B cell (primary cell): ENCODE measurements around the gene CARS2. TPM values are rescaled to one million over a fixed set of nuclear protein-coding genes. Genes with fewer than 3 reads are reported as not detected.

ENCODE experiments used
- ATAC-seq: fragments of 200-7000 bp; cut with Tn5 transposase; one replicate; pipeline ENCODE4 v1.10.0; 2021; ENCODE audit warnings: low read depth, mild to moderate bottlenecking, moderate number of reproducible peaks, moderate library complexity
- CTCF ChIA-PET: fragments of 350-600 bp; sonication (Branson Sonifier 250); formaldehyde crosslinking; loops from one replicate; lab custom pipeline; 2021; ENCODE audit warnings: antibody characterized with exemption, inconsistent platforms; lab: Charles Lee
- POLR2A ChIA-PET: fragments of 350-600 bp; sonication (Branson Sonifier 250); formaldehyde crosslinking; loops from one replicate; lab custom pipeline; 2021; ENCODE audit warnings: antibody characterized with exemption; lab: Charles Lee
- DNase-seq: peaks from one replicate; pipeline ENCODE4 v3.0.0; 2013
- H2AFZ ChIP-seq: 2 replicates; pipeline ENCODE4 v1.6.1; 2012; ENCODE audit warnings: mild to moderate bottlenecking, low read depth, low read length; ENCODE audit not compliant: insufficient read depth, poor library complexity, severe bottlenecking
- H3K27ac ChIP-seq, 2 donors: 1 replicate in 1 of 2; 2 replicates in 1 of 2; pipeline ENCODE4 v1.5.1; 2012 to 2013; ENCODE audit warnings: low read length in 2 of 2, mild to moderate bottlenecking in 2 of 2, moderate library complexity in 1 of 2
- H3K27me3 ChIP-seq, 4 experiments: fragments of 200-600 bp in 1 of 4; sonication (generic) in 1 of 4; replicated peaks in 1 of 4; 1 replicate in 2 of 4; 2 replicates in 2 of 4; pipeline versions ENCODE4 v1.6.1 to v1.7.0; 2013 to 2016; ENCODE audit warnings: low read length in 3 of 4, mild to moderate bottlenecking in 2 of 4, mixed read lengths in 1 of 4, moderate library complexity in 1 of 4; ENCODE audit not compliant: insufficient read depth in 4 of 4, control insufficient read depth in 3 of 4; ENCODE audit errors: control extremely low read depth in 1 of 4
- H3K36me3 ChIP-seq, 2 experiments: replicated peaks in 1 of 2; 1 replicate in 1 of 2; 2 replicates in 1 of 2; pipeline versions ENCODE4 v1.6.1 to v1.7.1; 2013; ENCODE audit warnings: low read length in 1 of 2; ENCODE audit not compliant: insufficient read depth in 2 of 2, control insufficient read depth in 1 of 2; ENCODE audit errors: control extremely low read depth in 1 of 2, extremely low read depth in 1 of 2
- H3K4me1 ChIP-seq, 2 donors: fragments of 200-600 bp in 1 of 2; sonication (generic) in 1 of 2; 1 replicate in 1 of 2; 2 replicates in 1 of 2; pipeline versions ENCODE4 v1.5.1 to v1.6.1; 2013 to 2017; ENCODE audit warnings: low read length in 2 of 2; ENCODE audit not compliant: control insufficient read depth in 2 of 2, insufficient read depth in 2 of 2
- H3K4me2 ChIP-seq: replicated peaks from 2 replicates; pipeline ENCODE3; 2012; ENCODE audit warnings: mild to moderate bottlenecking, low read depth, low read length; ENCODE audit not compliant: poor library complexity, severe bottlenecking
- H3K4me3 ChIP-seq, 5 experiments: fragments of 200-600 bp in 1 of 5; sonication (generic) in 1 of 5; 1 replicate in 3 of 5; 2 replicates in 2 of 5; pipeline versions ENCODE4 v1.5.1 to v1.7.0; 2011 to 2016; ENCODE audit warnings: low read length in 4 of 5, mild to moderate bottlenecking in 4 of 5, low read depth in 2 of 5, control low read depth in 1 of 5, moderate library complexity in 1 of 5; ENCODE audit not compliant: insufficient read depth in 1 of 5; ENCODE audit errors: control extremely low read depth in 1 of 5, extremely low read depth in 1 of 5
- H3K79me2 ChIP-seq: fragments of 200-600 bp; sonication (generic); one replicate; pipeline ENCODE4 v1.6.0; 2016; ENCODE audit warnings: low read length; ENCODE audit not compliant: control insufficient read depth, insufficient read depth
- H3K9ac ChIP-seq: fragments of 200-600 bp; sonication (generic); 2 replicates; pipeline ENCODE4 v1.6.1; 2017; ENCODE audit warnings: mild to moderate bottlenecking, low read length, moderate library complexity
- H3K9me3 ChIP-seq, 3 donors: one replicate each; pipeline versions ENCODE4 v1.6.1 to v1.7.1; 2013; ENCODE audit warnings: low read length in 2 of 3; ENCODE audit not compliant: control insufficient read depth in 2 of 3, insufficient read depth in 1 of 3; ENCODE audit errors: control extremely low read depth in 1 of 3
- H4K20me1 ChIP-seq: 2 replicates; pipeline ENCODE4 v1.6.0; 2012; ENCODE audit warnings: mild to moderate bottlenecking, low read length; ENCODE audit not compliant: insufficient read depth, control insufficient read depth, poor library complexity, severe bottlenecking
- H3K27ac Mint-ChIP-seq: one replicate; pipeline ENCODE4 v1.8.0; 2021; ENCODE audit warnings: mixed read lengths
- H3K27me3 Mint-ChIP-seq: one replicate; pipeline ENCODE4 v1.8.0; 2021; ENCODE audit warnings: mixed read lengths
- H3K4me1 Mint-ChIP-seq: one replicate; pipeline ENCODE4 v1.8.0; 2021; ENCODE audit warnings: mixed read lengths
- H3K4me3 Mint-ChIP-seq: one replicate; pipeline ENCODE4 v1.8.0; 2021; ENCODE audit warnings: mixed read lengths
- H3K9me3 Mint-ChIP-seq: one replicate; pipeline ENCODE4 v1.8.0; 2022; ENCODE audit warnings: mixed read lengths; ENCODE audit not compliant: insufficient read depth
- EZH2 ChIP-seq: IDR thresholded peaks from 2 replicates; pipeline ENCODE4 v1.6.1; 2012; ENCODE audit warnings: borderline replicate concordance, low read depth, mild to moderate bottlenecking, moderate library complexity, low read length; ENCODE audit not compliant: insufficient read depth, poor library complexity, severe bottlenecking
- WGBS: methylation state at CpG from one replicate; pipeline ENCODE4 v1.1.5; 2013; ENCODE audit warnings: missing lambda C conversion rate; ENCODE audit not compliant: insufficient coverage; 5-methylcytosine and 5-hydroxymethylcytosine counted together
- intact Hi-C: fragments of 100-400 bp; cut with micrococcal nuclease; formaldehyde crosslinking; loops from one replicate; pipeline ENCODE4 v1.10.0; 2022
- polyA plus RNA-seq: library from polyadenylated mRNA; depleted of rRNA; stranded (reverse); fragments of >200 nt; gene quantifications from 2 replicates; pipeline ENCODE4 v1.2.3, GENCODE V29; 2012
- total RNA-seq, 2 donors: library from RNA; stranded (reverse); fragments of 120-200 nt in 1 of 2; gene quantifications; 1 replicate in 1 of 2; 2 replicates in 1 of 2; pipeline versions ENCODE4 v1.2.3 to v1.2.4, GENCODE V29; 2013 to 2022
- TF ChIP-seq, protein P1 (sequence below): fragments of 200-600 bp; IDR thresholded peaks from one replicate; pipeline ENCODE4 v1.8.0; 2022; ENCODE audit warnings: antibody characterized with exemption, mild to moderate bottlenecking

CARS2 gene
- total and polyA plus RNA-seq, 2 donors (not counting 1 experiment from before 2014, with no cell fraction given) = 154 to 188 TPM

GRCh38 chr13:110652231-110652730 is 53.6 kb downstream of the CARS2 start:
- ChIA-PET CTCF (interaction anchor here (0.6 to 2.0 kb wide), 7 partner anchors 9 to 197 kb away, joined by 3 to 10 read pairs (median 3); partner anchors contain the start of gene NAXD), POLR2A (interaction anchor here (0.9 to 2.0 kb wide), 5 partner anchors 24 to 63 kb away, joined by 3 to 8 read pairs (median 4); partner anchors contain the start of genes CARS2 and ING1)
- no peaks in the 10 kb centered on the region for H3K27me3 ChIP-seq
- intact Hi-C loops = no loop called here
- ATAC-seq = peak; percentile 62
- no peaks in the 10 kb centered on the region for H3K9me3 ChIP-seq
- H3K27ac Mint-ChIP-seq = peak overlapping the region; percentile 83
- peak; percentile 27 for DNase-seq
- H3K36me3 ChIP-seq = peaks cover 0 to 34% of the 10 kb centered on the region in 2 experiments
- H3K4me1 ChIP-seq = peaks cover 53 to 54% of the 10 kb centered on the region in 2 donors
- peak overlapping the region; percentile 44 to 56 for H3K27ac ChIP-seq
- no peaks in the 10 kb centered on the region for H3K9me3 Mint-ChIP-seq
- no peaks in the 10 kb centered on the region for H4K20me1 ChIP-seq
- H3K4me3 Mint-ChIP-seq = peak overlapping the region; percentile 84
- peak overlapping the region; percentile 65 for H3K4me2 ChIP-seq
- H3K9ac ChIP-seq = peak overlapping the region; percentile 16
- no peak for TF ChIP-seq EZH2
- TF ChIP-seq, protein P1, sequence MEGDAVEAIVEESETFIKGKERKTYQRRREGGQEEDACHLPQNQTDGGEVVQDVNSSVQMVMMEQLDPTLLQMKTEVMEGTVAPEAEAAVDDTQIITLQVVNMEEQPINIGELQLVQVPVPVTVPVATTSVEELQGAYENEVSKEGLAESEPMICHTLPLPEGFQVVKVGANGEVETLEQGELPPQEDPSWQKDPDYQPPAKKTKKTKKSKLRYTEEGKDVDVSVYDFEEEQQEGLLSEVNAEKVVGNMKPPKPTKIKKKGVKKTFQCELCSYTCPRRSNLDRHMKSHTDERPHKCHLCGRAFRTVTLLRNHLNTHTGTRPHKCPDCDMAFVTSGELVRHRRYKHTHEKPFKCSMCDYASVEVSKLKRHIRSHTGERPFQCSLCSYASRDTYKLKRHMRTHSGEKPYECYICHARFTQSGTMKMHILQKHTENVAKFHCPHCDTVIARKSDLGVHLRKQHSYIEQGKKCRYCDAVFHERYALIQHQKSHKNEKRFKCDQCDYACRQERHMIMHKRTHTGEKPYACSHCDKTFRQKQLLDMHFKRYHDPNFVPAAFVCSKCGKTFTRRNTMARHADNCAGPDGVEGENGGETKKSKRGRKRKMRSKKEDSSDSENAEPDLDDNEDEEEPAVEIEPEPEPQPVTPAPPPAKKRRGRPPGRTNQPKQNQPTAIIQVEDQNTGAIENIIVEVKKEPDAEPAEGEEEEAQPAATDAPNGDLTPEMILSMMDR = no peak
- peak overlapping the region in 1 of 5 experiments; percentile 24 for H3K4me3 ChIP-seq
- no peaks in the 10 kb centered on the region for H3K27me3 Mint-ChIP-seq
- H2AFZ ChIP-seq = no peak overlapping the region
- peaks cover 66% of the 10 kb centered on the region for H3K4me1 Mint-ChIP-seq
- peaks cover 49% of the 10 kb centered on the region for H3K79me2 ChIP-seq
- 57% methylated on average over 3 of the region's 10 CpGs for WGBS

GRCh38 chr13:110651726-110652230 is 54.1 kb downstream of the CARS2 start:
- Mint-ChIP-seq H3K27ac (peak overlapping the region; percentile 83), H3K27me3 (no peaks in the 10 kb centered on the region), H3K4me3 (peak overlapping the region; percentile 84), H3K9me3 (no peaks in the 10 kb centered on the region), H3K4me1 (peaks cover 63% of the 10 kb centered on the region)
- Histone ChIP-seq H3K36me3 (peaks cover 0 to 39% of the 10 kb centered on the region in 2 experiments), H3K4me3 (no peak overlapping the region), H3K9ac (peak overlapping the region; percentile 16), H4K20me1 (no peaks in the 10 kb centered on the region), H3K79me2 (peaks cover 49% of the 10 kb centered on the region), H3K27ac (peak overlapping the region; percentile 44 to 56), H3K9me3 (no peaks in the 10 kb centered on the region), H3K4me2 (peak overlapping the region; percentile 65), H2AFZ (no peak overlapping the region), H3K4me1 (peaks cover 52% of the 10 kb centered on the region in 2 donors), H3K27me3 (no peaks in the 10 kb centered on the region)
- TF ChIP-seq, protein P1 = no peak
- TF ChIP-seq EZH2 = no peak
- DNase-seq (no peak), ATAC-seq (no peak)
- ChIA-PET CTCF (interaction anchor here (0.8 to 2.0 kb wide), 8 partner anchors 12 to 196 kb away, joined by 3 to 10 read pairs (median 4); partner anchors contain the start of gene NAXD), POLR2A (interaction anchor here (0.5 to 2.0 kb wide), 6 partner anchors 23 to 63 kb away, joined by 3 to 8 read pairs (median 4); partner anchors contain the start of genes CARS2 and ING1)
- intact Hi-C loops = no loop called here
- 97% methylated on average over 12 of the region's 16 CpGs for WGBS
